ENCODE data around the gene CD96. TPM values are rescaled to one million over a fixed set of nuclear protein-coding genes. Genes with fewer than 3 reads are reported as not detected.

CD96 gene
- total RNA-seq, 1 donor from 2014 or later, result not detected

DNA sequence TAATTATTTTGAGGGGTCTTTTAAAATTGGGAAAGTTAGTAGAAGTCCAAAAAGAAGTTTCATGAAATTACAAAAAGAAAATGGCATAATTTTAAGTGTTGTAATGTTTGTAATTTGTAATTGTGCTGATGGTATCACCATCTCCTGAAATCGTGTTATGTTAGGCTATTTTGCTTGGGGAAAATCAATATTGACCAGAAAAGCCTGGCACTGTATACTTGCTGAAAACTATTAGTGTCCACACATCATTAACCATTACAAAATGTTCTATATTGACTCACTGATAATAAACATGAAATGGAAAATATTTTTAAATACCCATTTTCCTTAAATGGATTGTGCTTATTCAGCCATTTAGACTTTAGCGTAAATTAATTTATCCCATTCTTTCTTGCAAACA is 93.4 kb downstream of the CD96 start:
- H3K9me3 Mint-ChIP-seq, result peaks cover 5% of the 10 kb centered on the region
- no peaks in the 10 kb centered on the region for H3K27me3 Mint-ChIP-seq (ENCODE audit: low read depth)
- H3K4me3 Mint-ChIP-seq, result no peak overlapping the region
- H3K27ac Mint-ChIP-seq (ENCODE audit: unreplicated experiment), result no peak overlapping the region
- DNase-seq (ENCODE audit: low read depth, low spot score), result no peak
- TF ChIP-seq, protein P1, sequence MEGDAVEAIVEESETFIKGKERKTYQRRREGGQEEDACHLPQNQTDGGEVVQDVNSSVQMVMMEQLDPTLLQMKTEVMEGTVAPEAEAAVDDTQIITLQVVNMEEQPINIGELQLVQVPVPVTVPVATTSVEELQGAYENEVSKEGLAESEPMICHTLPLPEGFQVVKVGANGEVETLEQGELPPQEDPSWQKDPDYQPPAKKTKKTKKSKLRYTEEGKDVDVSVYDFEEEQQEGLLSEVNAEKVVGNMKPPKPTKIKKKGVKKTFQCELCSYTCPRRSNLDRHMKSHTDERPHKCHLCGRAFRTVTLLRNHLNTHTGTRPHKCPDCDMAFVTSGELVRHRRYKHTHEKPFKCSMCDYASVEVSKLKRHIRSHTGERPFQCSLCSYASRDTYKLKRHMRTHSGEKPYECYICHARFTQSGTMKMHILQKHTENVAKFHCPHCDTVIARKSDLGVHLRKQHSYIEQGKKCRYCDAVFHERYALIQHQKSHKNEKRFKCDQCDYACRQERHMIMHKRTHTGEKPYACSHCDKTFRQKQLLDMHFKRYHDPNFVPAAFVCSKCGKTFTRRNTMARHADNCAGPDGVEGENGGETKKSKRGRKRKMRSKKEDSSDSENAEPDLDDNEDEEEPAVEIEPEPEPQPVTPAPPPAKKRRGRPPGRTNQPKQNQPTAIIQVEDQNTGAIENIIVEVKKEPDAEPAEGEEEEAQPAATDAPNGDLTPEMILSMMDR (conservative IDR thresholded peaks at IDR 0.05), result no peak
- H3K36me3 Mint-ChIP-seq (ENCODE audit: low read depth), result no peaks in the 10 kb centered on the region
- peaks cover 14% of the 10 kb centered on the region for H3K4me1 Mint-ChIP-seq

DNA sequence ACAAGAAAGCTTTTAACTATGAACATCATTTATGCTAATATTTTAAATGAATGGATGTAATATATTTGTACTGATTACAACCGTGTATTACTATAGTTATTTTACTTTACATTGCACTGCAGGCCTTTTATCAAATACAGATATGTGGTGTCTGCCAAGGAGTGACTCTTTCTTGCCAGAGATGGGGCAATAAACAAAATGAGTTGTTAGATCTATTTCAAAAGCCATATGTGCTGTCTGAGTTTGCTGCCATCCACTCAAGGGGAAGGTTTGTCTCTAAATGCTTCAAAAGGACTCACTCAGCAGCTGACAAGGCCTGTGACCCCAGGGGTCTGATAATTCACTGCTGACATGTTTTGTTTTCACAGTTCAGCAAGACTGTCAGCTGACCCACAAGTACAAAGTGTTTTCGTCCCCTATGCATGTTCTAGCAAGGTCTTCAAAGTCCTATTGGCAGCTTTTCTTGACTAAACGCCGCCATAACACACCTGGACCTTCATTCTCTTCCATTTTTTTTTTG is 94.4 kb downstream of the CD96 start:
- Mint-ChIP-seq H3K9me3 (peaks cover 5% of the 10 kb centered on the region), H3K27ac (ENCODE audit: unreplicated experiment) (no peak overlapping the region), H3K4me1 (peaks cover 14% of the 10 kb centered on the region), H3K36me3 (ENCODE audit: low read depth) (no peaks in the 10 kb centered on the region), H3K27me3 (ENCODE audit: low read depth) (no peaks in the 10 kb centered on the region), H3K4me3 (no peak overlapping the region)
- DNase-seq (ENCODE audit: low read depth, low spot score), result no peak
- TF ChIP-seq, protein P1 (conservative IDR thresholded peaks at IDR 0.05), result no peak

DNA sequence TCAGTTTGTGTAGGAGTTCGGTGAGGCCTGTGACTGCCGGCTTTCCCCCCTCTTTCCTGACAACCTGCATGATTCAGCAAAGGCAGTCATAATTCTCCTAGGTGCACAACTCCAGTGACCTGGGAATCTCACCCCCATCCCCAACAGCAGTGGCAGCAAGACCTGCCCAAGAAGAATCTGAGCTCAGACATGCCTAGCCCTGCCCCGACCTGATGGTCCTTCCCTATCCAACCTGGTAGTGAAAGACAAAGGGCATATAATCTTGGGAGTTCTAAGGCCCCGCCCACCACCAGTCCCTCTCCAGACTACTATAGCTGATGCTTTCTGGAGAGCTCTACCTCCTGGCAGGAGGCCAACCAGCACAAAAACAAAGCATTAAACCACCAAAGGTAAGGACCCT is 97.3 kb downstream of the CD96 start:
- DNase-seq (ENCODE audit: low read depth, low spot score), result no peak
- Mint-ChIP-seq H3K36me3 (ENCODE audit: low read depth) (peaks cover 4% of the 10 kb centered on the region), H3K27me3 (ENCODE audit: low read depth) (no peaks in the 10 kb centered on the region), H3K4me1 (peaks cover 14% of the 10 kb centered on the region), H3K9me3 (peaks cover 10% of the 10 kb centered on the region), H3K4me3 (no peak overlapping the region), H3K27ac (ENCODE audit: unreplicated experiment) (no peak overlapping the region)
- TF ChIP-seq, protein P1 (conservative IDR thresholded peaks at IDR 0.05), result no peak

DNA sequence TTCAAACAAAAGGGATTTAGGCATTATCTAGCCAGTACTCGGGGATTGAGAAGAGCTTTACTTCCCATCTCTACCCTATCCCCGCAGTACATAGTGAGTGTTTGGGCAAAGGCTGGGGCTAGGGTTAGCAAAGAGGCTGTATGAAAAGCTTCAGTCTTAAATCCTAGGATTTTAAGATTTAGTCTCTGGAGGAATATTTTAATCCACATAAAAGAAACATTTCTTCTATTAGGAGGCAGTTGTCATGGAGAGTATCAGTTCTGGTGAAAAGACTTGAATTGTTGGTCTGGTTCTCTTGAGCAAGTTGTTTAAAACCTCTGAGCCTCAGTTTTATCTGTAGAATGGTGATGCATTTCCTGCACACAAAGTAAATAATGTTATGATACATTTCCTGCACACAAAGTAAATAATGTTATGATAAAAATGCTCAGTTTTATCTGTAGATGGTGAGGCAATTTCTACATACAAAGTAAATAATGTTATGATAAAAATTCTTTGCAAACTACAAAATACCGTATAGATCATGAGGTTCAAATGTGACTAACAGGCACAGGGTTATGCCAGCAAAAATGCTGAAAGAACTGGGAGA is 107.1 kb downstream of the CD96 start:
- H3K4me1 Mint-ChIP-seq, result peaks cover 10% of the 10 kb centered on the region
- H3K27ac Mint-ChIP-seq (ENCODE audit: unreplicated experiment), result no peak overlapping the region
- peaks cover 6% of the 10 kb centered on the region for H3K9me3 Mint-ChIP-seq
- H3K27me3 Mint-ChIP-seq (ENCODE audit: low read depth), result no peaks in the 10 kb centered on the region
- no peak overlapping the region for H3K4me3 Mint-ChIP-seq
- no peak for DNase-seq (ENCODE audit: low read depth, low spot score)
- H3K36me3 Mint-ChIP-seq (ENCODE audit: low read depth), result no peaks in the 10 kb centered on the region
- TF ChIP-seq, protein P1 (conservative IDR thresholded peaks at IDR 0.05), result no peak

DNA sequence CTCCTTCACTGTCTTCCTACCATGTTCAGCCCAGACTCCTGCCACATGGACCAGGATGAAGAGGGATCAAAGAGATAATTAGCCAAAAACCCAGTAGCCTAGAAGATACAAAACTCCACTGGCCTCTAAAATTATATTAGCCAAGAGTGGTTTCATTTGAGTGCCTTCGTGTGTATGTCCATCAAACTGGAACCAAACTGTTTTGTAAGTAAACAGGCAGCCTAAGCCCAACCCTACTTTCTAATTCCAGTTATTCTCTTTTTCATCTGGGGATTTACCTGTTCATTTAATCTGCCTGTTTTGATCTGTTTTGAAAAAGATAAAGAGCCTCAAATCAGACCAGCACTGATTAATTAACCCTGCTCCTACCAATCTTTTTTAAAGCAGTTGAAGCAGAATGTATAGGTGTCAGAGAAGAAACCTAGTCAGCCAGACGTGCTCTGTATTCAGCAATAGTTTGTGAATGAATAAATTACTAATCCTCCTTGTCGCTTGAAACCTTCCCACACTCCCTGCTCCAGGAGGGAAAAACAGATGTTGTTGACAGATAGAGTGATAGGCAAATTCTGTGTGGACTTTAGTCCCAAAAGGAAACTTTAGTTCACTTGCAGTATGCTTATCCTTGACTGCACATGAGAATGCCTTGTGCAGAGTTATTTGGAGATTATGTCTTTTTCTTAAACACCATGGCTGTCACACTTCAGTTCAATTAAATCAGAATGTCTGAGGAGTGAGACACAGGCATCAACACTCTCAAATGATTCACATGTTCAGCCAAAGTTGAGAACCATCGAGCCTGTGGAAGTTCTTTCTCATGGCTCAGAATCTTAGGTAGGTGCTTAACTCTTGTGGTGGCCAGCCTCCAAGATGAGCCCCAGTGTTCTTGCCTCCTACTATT is 108.6 kb downstream of the CD96 start:
- no peaks in the 10 kb centered on the region for H3K27me3 Mint-ChIP-seq (ENCODE audit: low read depth)
- TF ChIP-seq, protein P1 (conservative IDR thresholded peaks at IDR 0.05), result no peak
- no peak overlapping the region for H3K27ac Mint-ChIP-seq (ENCODE audit: unreplicated experiment)

More for the DNA sequence above, 108.6 kb downstream of the CD96 start:
- Mint-ChIP-seq H3K4me1 (peaks cover 10% of the 10 kb centered on the region), H3K9me3 (no peaks in the 10 kb centered on the region), H3K4me3 (no peak overlapping the region), H3K36me3 (ENCODE audit: low read depth) (no peaks in the 10 kb centered on the region)
- DNase-seq (ENCODE audit: low read depth, low spot score), result no peak
